MM.1S (cell line): ENCODE data around the gene ANKEF1.
A peak's percentile ranks its signal among the peaks of the same experiment; 100 is the strongest.

ENCODE experiments used
- DNase-seq: peaks from one replicate; pipeline ENCODE4 v3.0.0-alpha.2; 2015
- H2AFZ ChIP-seq: fragments of 300-600 bp; sonication (generic); 2 replicates; pipeline ENCODE4 v1.6.0; 2016; ENCODE audit warnings: antibody characterized with exemption, low read length
- H3F3A ChIP-seq: fragments of 300-600 bp; sonication (generic); 2 replicates; pipeline ENCODE4 v1.6.1; 2016; ENCODE audit warnings: mild to moderate bottlenecking, antibody characterized with exemption, low read length, moderate library complexity, mixed read lengths; ENCODE audit not compliant: insufficient read depth
- H3K27ac ChIP-seq: fragments of 300-600 bp; sonication (generic); 2 replicates; pipeline ENCODE4 v1.5.1; 2016; ENCODE audit warnings: mild to moderate bottlenecking, low read length
- H3K27me3 ChIP-seq: fragments of 300-600 bp; sonication (generic); replicated peaks from 2 replicates; pipeline ENCODE4 v1.6.0; 2016; ENCODE audit warnings: low read length; ENCODE audit not compliant: insufficient read depth
- H3K36me3 ChIP-seq: fragments of 300-600 bp; sonication (generic); replicated peaks from 2 replicates; pipeline ENCODE4 v1.6.1; 2016; ENCODE audit warnings: mild to moderate bottlenecking, low read length, mixed read lengths; ENCODE audit not compliant: insufficient read depth
- H3K4me1 ChIP-seq: fragments of 300-600 bp; sonication (generic); 2 replicates; pipeline ENCODE4 v1.6.1; 2016; ENCODE audit warnings: low read length, mixed read lengths
- H3K4me2 ChIP-seq: fragments of 300-600 bp; sonication (generic); 2 replicates; pipeline ENCODE4 v1.6.0; 2016; ENCODE audit warnings: low read depth, low read length
- H3K4me3 ChIP-seq: fragments of 300-600 bp; sonication (generic); 2 replicates; pipeline ENCODE4 v1.5.1; 2016; ENCODE audit warnings: low read length, mixed read lengths
- H3K79me2 ChIP-seq: fragments of 300-600 bp; sonication (generic); 2 replicates; pipeline ENCODE4 v1.6.1; 2016; ENCODE audit warnings: mixed run types, low read length, mixed read lengths
- H3K9ac ChIP-seq: fragments of 300-600 bp; sonication (generic); 2 replicates; pipeline ENCODE4 v1.6.1; 2016; ENCODE audit warnings: low read length, mixed read lengths
- H3K9me2 ChIP-seq: fragments of 300-600 bp; sonication (generic); replicated peaks from 2 replicates; pipeline ENCODE4 v1.6.1; 2016; ENCODE audit warnings: mild to moderate bottlenecking, low read length, mixed read lengths; ENCODE audit not compliant: insufficient read depth
- H3K9me3 ChIP-seq: fragments of 300-600 bp; sonication (generic); replicated peaks from 2 replicates; pipeline ENCODE4 v1.6.1; 2016; ENCODE audit warnings: mild to moderate bottlenecking, low read length, mixed read lengths; ENCODE audit not compliant: insufficient read depth
- H4K20me1 ChIP-seq: fragments of 300-600 bp; sonication (generic); 2 replicates; pipeline ENCODE4 v1.6.1; 2016; ENCODE audit warnings: mild to moderate bottlenecking, low read length, moderate library complexity, mixed read lengths; ENCODE audit not compliant: insufficient read depth
- CTCF ChIP-seq: fragments of 300-600 bp; sonication (generic); IDR thresholded peaks from 2 replicates; pipeline ENCODE4 v1.5.1; 2016; ENCODE audit warnings: antibody characterized with exemption, low read length, mixed read lengths
- EZH2 ChIP-seq: fragments of 300-600 bp; sonication (generic); optimal IDR thresholded peaks from 2 replicates; pipeline ENCODE3; 2017; ENCODE audit warnings: low read depth, mild to moderate bottlenecking, antibody characterized with exemption, low read length, mixed read lengths
- EZH2phosphoT487 ChIP-seq: fragments of 300-600 bp; sonication (generic); IDR thresholded peaks from 2 replicates; pipeline ENCODE4 v1.6.1; 2018; ENCODE audit warnings: antibody characterized with exemption, low read length

ANKEF1 gene

GRCh38 chr20:10034717-10035571 is at the start of gene ANKEF1:
Gene ANKEF1 (plus strand): TSS chr20:10034987. CDS start chr20:10038302, 3,315 bp downstream.
- Histone ChIP-seq H3K4me3 (peak within 1 kb of the TSS; percentile 84), H3K79me2 (peaks cover 13% of the 10 kb centered on the region; the same call in 1 of the 2 replicates), H3K9me2 (no peaks in the 10 kb centered on the region), H3K9me3 (no peaks in the 10 kb centered on the region), H3K27ac (peak within 1 kb of the TSS; percentile 48; the same call in 1 of the 2 replicates), H3F3A (peaks cover 4% of the 10 kb centered on the region; the same call in 1 of the 2 replicates), H2AFZ (peak within 1 kb of the TSS; percentile 85), H3K4me1 (peaks cover 15% of the 10 kb centered on the region), H3K9ac (peak within 1 kb of the TSS; percentile 87), H4K20me1 (no peaks in the 10 kb centered on the region), H3K4me2 (peak within 1 kb of the TSS; percentile 96), H3K27me3 (no peaks in the 10 kb centered on the region), H3K36me3 (no peaks in the 10 kb centered on the region)
- DNase-seq = peak; percentile 89
- no peak for TF ChIP-seq EZH2phosphoT487
- TF ChIP-seq CTCF = no peak
- no peak for TF ChIP-seq EZH2

DNA sequence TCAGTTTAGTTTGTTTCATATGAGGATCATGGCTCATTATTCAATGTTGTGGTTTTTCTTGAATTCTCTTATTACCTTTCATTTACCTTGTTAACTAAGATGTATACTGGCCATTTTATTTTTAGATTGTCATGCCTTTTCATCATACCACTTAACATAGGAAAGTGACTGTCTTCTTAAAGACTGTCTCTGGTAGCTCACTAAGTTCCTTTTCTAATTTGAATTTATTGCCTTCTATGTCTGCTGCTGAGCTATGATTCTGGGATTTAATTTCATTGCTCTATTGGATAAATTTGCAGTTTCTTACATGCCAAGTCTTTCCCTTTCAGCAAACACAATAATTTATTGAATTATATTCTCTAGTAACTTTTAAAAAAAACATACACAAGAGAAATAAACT is 49.5 kb upstream of the ANKEF1 start:
- Histone ChIP-seq H3K27me3 (no peaks in the 10 kb centered on the region), H4K20me1 (no peaks in the 10 kb centered on the region), H3K9ac (no peak overlapping the region), H3K4me2 (no peak overlapping the region), H3K79me2 (no peaks in the 10 kb centered on the region), H3K27ac (no peak overlapping the region), H3K4me3 (no peak overlapping the region), H3K9me3 (no peaks in the 10 kb centered on the region), H3K9me2 (no peaks in the 10 kb centered on the region), H3F3A (no peaks in the 10 kb centered on the region), H2AFZ (no peak overlapping the region), H3K4me1 (no peaks in the 10 kb centered on the region), H3K36me3 (no peaks in the 10 kb centered on the region)
- DNase-seq = no peak
- TF ChIP-seq EZH2 (no peak), EZH2phosphoT487 (no peak), CTCF (no peak)

GRCh38 chr20:9985773-9986172 is 49.0 kb upstream of the ANKEF1 start:
- no peak overlapping the region for H2AFZ ChIP-seq
- H3K27me3 ChIP-seq = no peaks in the 10 kb centered on the region
- H3K9me2 ChIP-seq = no peaks in the 10 kb centered on the region
- TF ChIP-seq CTCF (no peak), EZH2 (no peak), EZH2phosphoT487 (no peak)
- H3K4me3 ChIP-seq = no peak overlapping the region
- no peak overlapping the region for H3K9ac ChIP-seq
- no peaks in the 10 kb centered on the region for H3F3A ChIP-seq
- no peaks in the 10 kb centered on the region for H4K20me1 ChIP-seq
- DNase-seq = no peak
- H3K27ac ChIP-seq = no peak overlapping the region
- H3K9me3 ChIP-seq = no peaks in the 10 kb centered on the region
- no peak overlapping the region for H3K4me2 ChIP-seq
- H3K79me2 ChIP-seq = no peaks in the 10 kb centered on the region
- no peaks in the 10 kb centered on the region for H3K36me3 ChIP-seq
- no peaks in the 10 kb centered on the region for H3K4me1 ChIP-seq
